ENCODE results near the gene PMVK.
"Not testable (repeated sequence)": the region's sequence is repeated elsewhere in the genome, so short reads cannot be mapped to it uniquely, and the experiment has no call there.

The PMVK gene

DNA sequence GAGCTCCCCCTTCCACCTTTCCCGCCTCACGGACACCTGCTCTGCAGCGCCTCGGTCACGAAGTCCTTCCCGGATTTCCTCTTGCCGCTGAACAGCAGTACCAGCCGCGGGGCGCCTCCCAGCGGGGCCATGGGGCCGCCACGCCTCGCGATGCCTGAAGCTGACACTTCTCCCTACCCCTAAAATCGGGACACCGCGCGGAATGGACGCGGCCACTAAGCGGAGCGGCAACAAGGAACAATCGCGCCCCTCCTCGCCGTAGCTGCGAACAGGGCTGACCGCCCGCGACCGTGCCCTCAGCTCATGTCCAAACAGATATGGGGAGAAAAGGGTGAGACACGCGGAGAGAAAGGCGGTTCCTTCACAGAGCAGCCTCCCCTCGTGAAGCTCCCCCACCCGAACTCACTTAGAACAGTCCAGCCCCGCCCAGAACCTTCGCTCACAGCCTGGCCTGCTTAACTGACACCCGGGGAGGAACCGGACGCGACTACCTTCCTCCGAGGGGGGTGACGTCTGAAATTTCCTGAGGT lies at the start of gene PMVK:
Gene PMVK, minus strand, starts transcription at position 165 of the 530 bp plus-strand sequence. Its CDS starts 34 bp downstream, at position 131.
- peak; percentile 84 for DNase-seq (ENCODE audit: low read depth)
- TF ChIP-seq, protein P1, sequence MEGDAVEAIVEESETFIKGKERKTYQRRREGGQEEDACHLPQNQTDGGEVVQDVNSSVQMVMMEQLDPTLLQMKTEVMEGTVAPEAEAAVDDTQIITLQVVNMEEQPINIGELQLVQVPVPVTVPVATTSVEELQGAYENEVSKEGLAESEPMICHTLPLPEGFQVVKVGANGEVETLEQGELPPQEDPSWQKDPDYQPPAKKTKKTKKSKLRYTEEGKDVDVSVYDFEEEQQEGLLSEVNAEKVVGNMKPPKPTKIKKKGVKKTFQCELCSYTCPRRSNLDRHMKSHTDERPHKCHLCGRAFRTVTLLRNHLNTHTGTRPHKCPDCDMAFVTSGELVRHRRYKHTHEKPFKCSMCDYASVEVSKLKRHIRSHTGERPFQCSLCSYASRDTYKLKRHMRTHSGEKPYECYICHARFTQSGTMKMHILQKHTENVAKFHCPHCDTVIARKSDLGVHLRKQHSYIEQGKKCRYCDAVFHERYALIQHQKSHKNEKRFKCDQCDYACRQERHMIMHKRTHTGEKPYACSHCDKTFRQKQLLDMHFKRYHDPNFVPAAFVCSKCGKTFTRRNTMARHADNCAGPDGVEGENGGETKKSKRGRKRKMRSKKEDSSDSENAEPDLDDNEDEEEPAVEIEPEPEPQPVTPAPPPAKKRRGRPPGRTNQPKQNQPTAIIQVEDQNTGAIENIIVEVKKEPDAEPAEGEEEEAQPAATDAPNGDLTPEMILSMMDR (conservative IDR thresholded peaks at IDR 0.05; ENCODE audit: low read depth, low read length) = peak; percentile 38
- peak within 1 kb of the TSS; percentile 64 for H3K4me3 ChIP-seq (ENCODE audit: low read length)

DNA sequence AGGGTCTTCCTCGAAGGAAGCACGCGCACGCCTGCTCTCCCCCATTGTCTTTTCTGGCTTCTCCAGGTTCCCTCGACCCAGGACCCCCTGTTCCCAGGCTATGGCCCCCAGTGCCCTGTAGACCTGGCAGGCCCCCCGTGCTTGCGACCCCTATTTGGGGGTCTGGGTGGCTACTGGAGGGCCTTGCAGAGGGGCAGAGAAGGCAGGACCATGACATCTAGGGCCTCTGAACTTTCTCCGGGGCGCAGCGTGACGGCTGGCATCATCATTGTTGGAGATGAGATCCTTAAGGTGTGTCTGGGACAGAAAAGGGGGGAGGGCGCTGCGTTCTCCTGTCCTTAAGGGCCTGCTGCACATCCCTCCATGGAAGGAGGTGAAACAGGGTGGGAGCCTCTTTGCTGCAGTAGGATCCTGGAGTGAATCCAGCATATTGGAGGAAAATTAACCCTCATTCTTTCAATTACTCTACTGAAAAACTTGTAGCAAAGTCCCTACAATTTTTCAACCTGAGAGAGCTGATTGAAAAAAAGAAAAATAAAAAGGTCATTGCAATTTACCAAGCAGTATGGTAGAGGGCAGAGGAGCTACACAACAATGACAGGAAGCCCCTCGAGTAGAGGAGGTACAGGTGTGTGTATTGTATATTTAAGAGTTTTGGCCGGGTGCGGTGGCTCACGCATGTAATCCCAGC lies 47.4 kb upstream of the PMVK start:
- no peak for DNase-seq (ENCODE audit: low read depth)
- TF ChIP-seq, protein P1 (conservative IDR thresholded peaks at IDR 0.05; ENCODE audit: low read depth, low read length) = no peak
- peak overlapping the region; percentile 82 for H3K4me3 ChIP-seq (ENCODE audit: low read length)

DNA sequence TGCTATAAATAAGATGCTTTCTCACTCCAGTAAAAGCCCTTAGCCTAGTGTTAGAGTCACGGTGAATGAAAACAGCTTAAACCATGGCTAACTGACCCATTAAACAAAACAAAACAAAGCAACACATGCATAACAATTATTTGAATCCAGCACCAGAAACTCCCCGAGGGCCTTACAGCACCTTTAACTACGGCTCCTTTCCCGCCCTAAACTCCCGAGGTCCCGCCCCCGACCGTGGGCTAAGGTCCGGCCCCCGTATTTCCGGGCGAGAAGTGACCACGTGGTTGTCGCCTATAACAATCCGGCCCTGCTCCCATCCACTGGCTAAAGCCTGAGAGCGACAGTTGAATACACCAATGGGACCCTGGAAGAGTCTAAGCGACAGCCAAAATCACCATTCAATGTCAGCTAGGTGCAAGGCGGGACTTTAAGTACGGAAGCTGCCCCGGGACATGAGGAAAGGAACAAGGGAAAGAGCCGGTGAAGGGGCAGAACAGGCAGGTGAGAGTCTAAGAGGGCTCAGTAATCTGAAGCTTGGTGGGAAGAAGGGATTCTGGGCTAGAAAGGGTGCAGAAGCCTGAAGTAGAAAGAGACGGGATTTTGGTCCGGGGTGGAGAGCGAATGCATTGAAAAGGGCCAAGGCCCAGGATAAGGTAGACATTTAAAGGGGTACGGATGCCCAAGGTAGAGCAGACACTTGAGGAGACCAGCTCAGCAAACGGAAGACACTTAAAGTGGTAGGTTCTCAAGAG lies 46.6 kb upstream of the PMVK start, which contains the start of gene FLAD1:
Gene FLAD1, plus strand, starts transcription at position 448 of the 752 bp plus-strand sequence. CDS start 351 bp downstream, outside the sequence.
- TF ChIP-seq, protein P1 (conservative IDR thresholded peaks at IDR 0.05; ENCODE audit: low read depth, low read length) = no peak
- peak; percentile 100 for DNase-seq (ENCODE audit: low read depth)
- peak within 1 kb of the TSS; percentile 82 for H3K4me3 ChIP-seq (ENCODE audit: low read length)

DNA sequence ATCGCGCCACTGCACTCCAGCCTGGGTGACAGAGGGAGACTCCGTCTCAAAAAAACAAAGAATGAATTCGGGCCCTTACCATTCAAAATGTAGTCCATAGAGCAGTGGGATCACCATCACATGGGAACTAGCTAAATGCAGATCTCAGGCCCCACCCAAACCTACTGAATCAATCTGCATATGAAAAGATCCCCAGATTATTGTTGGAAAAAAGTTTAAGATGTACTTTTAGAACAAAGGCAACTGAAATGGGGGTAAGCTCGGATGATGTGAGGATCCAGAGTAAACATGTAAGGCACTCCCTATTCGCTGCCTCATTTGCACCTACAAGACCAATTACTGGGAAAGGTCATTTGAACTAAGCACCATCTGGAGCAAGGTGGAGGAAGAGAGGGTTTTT lies 45.8 kb upstream of the PMVK start:
- TF ChIP-seq, protein P1 (conservative IDR thresholded peaks at IDR 0.05; ENCODE audit: low read depth, low read length) = no peak
- DNase-seq (ENCODE audit: low read depth) = no peak
- H3K4me3 ChIP-seq (ENCODE audit: low read length) = peak overlapping the region; percentile 82

DNA sequence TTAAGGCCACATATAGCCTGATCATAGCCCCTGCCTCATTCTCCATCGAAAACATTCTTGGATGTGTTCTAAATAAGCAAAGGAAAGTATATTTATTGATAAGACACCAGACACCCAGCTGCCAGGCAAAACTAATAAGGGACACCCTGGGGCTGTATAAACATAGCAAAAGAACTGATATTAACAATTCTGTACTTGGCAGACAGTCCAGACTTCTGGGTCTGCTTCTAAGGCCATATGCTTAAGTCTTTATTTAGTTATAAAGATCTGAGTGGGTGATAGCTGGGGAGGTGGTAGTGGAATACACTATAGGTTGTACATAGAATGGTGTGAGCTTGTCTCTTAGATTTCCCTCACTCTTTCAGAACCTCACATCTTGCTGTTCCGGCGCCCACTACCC lies 41.8 kb upstream of the PMVK start:
- DNase-seq (ENCODE audit: low read depth) = no peak
- TF ChIP-seq, protein P1 (conservative IDR thresholded peaks at IDR 0.05; ENCODE audit: low read depth, low read length) = no peak
- no peak overlapping the region for H3K4me3 ChIP-seq (ENCODE audit: low read length)

DNA sequence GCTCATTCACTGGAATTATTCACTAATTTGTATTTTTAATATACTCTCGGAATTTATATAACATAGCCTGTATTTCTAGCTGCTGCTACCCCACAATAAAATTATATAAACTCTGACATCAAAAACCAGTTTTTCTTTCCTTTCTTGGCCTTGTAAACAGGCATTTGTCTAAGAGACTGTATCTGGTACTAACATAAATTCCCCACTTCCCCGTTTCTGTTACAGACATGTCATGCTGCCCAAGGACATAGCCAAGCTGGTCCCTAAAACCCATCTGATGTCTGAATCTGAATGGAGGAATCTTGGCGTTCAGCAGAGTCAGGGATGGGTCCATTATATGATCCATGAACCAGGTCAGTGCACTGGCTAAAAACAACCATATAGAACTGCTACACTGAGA lies 41.2 kb upstream of the PMVK start:
- not testable (repeated sequence) for DNase-seq (ENCODE audit: low read depth); H3K4me3 ChIP-seq (ENCODE audit: low read length)

DNA sequence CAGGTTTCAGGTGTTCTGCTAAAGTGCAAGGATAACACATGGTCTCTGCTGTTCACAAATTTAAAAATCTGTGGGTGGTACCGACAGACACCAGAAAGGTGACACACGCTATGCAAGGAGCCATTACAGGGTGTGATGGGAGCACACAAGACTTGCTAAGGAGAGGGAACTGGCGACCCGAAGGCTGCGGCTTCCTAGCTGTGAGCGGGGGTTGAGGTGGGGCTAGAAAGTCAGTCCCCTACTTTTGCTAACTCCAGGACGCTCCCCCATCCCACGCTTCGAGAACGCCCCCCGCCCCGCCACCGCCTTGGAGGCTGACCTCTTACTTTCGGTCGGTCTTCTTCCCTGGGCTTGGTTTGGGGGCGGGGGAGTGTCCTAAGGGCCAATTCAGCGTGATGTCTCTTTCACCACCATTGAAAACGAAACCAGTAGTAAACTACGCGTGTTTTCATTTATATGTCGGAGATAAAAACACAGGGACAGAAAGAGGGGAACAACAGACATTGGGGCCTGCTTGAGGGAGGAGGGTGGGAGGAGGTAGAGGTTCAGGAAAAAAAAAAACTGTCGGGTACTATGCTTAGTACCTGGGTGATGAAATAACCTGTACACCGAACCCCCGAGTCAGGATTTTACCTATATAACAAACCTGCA lies 39.0 kb upstream of the PMVK start:
- TF ChIP-seq, protein P1 (conservative IDR thresholded peaks at IDR 0.05; ENCODE audit: low read depth, low read length) = no peak
- H3K4me3 ChIP-seq (ENCODE audit: low read length) = peak overlapping the region; percentile 85
- no peak for DNase-seq (ENCODE audit: low read depth)
